ENCODE measurements around the gene UBR1. TPM values are rescaled to one million over a fixed set of nuclear protein-coding genes. Genes with fewer than 3 reads are reported as not detected.

Gene UBR1
- total RNA-seq, 4 donors from 2014 or later = 32.6 to 57.4 (median 39.3) TPM

- no peak for TF ChIP-seq CTCF (IDR thresholded peaks at IDR 0.05; ENCODE audit: low read depth)
Measured at GRCh38 chr15:43008150-43008549, 97.7 kb downstream of the UBR1 start.

- TF ChIP-seq CTCF (IDR thresholded peaks at IDR 0.05; ENCODE audit: low read depth) = no peak
Measured at GRCh38 chr15:43007551-43007950, 98.3 kb downstream of the UBR1 start.

- no peak for TF ChIP-seq CTCF (IDR thresholded peaks at IDR 0.05; ENCODE audit: low read depth)
Measured at GRCh38 chr15:43006991-43007390, 98.8 kb downstream of the UBR1 start.

- TF ChIP-seq CTCF (IDR thresholded peaks at IDR 0.05; ENCODE audit: low read depth) = no peak
Measured at GRCh38 chr15:42999201-42999779, 106.5 kb downstream of the UBR1 start.

DNA sequence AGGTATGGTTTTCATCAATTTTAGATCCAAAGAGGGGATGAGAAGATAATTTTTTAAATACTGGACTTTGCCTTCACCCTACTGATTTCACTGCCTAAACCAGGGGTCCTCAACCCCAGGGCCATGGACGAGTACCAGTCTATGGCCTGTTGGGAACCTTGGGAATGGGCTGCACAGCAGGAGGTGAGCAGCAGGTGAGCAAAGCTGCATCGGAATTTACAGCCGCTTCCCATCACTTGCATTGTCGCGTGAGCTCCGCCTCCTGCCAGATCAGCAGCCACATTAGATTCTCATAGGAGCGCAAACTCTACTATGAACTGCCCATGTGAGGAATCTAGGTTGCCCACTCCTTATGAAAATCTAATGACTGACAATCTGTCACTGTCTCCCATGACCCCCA is 109.0 kb downstream of the UBR1 start:
- no peak for TF ChIP-seq CTCF (IDR thresholded peaks at IDR 0.05; ENCODE audit: low read depth)

GRCh38 chr15:42994546-42994945 is 111.3 kb downstream of the UBR1 start:
- no peak for TF ChIP-seq CTCF (IDR thresholded peaks at IDR 0.05; ENCODE audit: low read depth)

- no peak for TF ChIP-seq CTCF (IDR thresholded peaks at IDR 0.05; ENCODE audit: low read depth)
Measured at GRCh38 chr15:42992626-42993025, 113.2 kb downstream of the UBR1 start.

Measured in subcutaneous adipose tissue (tissue), 4 donors.